ENCODE results near the gene TCP11L2.

DNA sequence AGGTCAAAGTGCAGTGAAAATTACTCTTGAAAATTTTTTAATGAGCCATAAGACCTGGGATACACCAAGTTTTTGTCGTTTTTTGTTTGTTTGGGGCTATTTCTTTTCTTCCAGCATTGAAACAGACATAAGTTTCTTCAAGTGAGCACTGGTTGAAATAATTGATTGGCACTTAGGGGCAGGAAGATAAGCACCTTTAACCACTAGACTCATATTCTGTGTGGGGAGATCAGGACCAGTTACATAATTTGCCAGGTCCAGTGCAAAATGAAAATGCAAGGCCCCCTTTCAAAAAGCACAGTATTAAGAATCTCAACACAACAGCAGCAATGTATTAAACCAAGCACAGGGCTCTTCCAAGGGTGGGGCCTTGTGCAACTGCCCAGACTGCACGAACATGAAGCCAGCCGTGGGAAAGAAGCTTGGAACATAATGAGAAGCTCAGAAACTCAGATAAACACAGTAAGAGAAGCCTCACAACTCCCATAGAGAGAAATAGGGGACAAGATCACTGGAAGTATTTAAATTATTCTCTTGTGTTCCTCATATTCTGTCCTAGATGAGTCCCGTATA lies 3.2 kb upstream of the TCP11L2 start:
- TF ChIP-seq EZH2 (IDR thresholded peaks at IDR 0.05; ENCODE audit: low read depth, low read length, severe bottlenecking) (no peak), TAF1 (IDR thresholded peaks at IDR 0.05; ENCODE audit: low read depth, low read length) (no peak), CHD1 (IDR thresholded peaks at IDR 0.05; ENCODE audit: low read depth, low read length) (no peak)
